GM18909 (cell line): ENCODE measurements around the gene TP53I13.

Source experiments
- ATAC-seq: cut with Tn5 transposase; IDR thresholded peaks from one replicate; pipeline ENCODE4 v1.9.1; 2021; ENCODE audit warnings: mild to moderate bottlenecking; ENCODE audit not compliant: unreplicated experiment, poor library complexity

Gene TP53I13

GRCh38 chr17:29612404-29613280, 44.1 kb downstream of the TP53I13 start:
- ATAC-seq = no peak

- ATAC-seq = peak; percentile 37
Measured at GRCh38 chr17:29613352-29613837, 44.9 kb downstream of the TP53I13 start.

GRCh38 chr17:29613856-29614255, 45.4 kb downstream of the TP53I13 start:
- no peak for ATAC-seq

- no peak for ATAC-seq
Measured at GRCh38 chr17:29614349-29615047, 46.0 kb downstream of the TP53I13 start.

- no peak for ATAC-seq
Measured at GRCh38 chr17:29615048-29615385, 46.5 kb downstream of the TP53I13 start.

GRCh38 chr17:29615492-29616299, 47.2 kb downstream of the TP53I13 start:
- peak; percentile 57 for ATAC-seq

- no peak for ATAC-seq
Measured at GRCh38 chr17:29616300-29617048, 48.0 kb downstream of the TP53I13 start.

- ATAC-seq = peak; percentile 54
Measured at GRCh38 chr17:29617125-29617480, 48.6 kb downstream of the TP53I13 start.

GRCh38 chr17:29617481-29618271, 49.2 kb downstream of the TP53I13 start:
- ATAC-seq = peak; percentile 32

GRCh38 chr17:29618272-29619065, 50.0 kb downstream of the TP53I13 start:
- no peak for ATAC-seq

GRCh38 chr17:29619251-29619650, 50.8 kb downstream of the TP53I13 start:
- ATAC-seq = no peak

- no peak for ATAC-seq
Measured at GRCh38 chr17:29620271-29620670, 51.8 kb downstream of the TP53I13 start.

GRCh38 chr17:29620779-29621500, 52.4 kb downstream of the TP53I13 start:
- ATAC-seq = no peak

- ATAC-seq = no peak
Measured at GRCh38 chr17:29621751-29622194, 53.3 kb downstream of the TP53I13 start.
